Measurements from ENCODE around the gene TMEM120A. TPM values are rescaled to one million over a fixed set of nuclear protein-coding genes. Genes with fewer than 3 reads are reported as not detected.
A peak's percentile ranks its signal among the peaks of the same experiment; 100 is the strongest.
"Not testable (repeated sequence)": the region's sequence is repeated elsewhere in the genome, so short reads cannot be mapped to it uniquely, and the experiment has no call there.

The TMEM120A gene
- total RNA-seq (ENCODE audit: low replicate concordance), result 22.5 and 37.1 TPM in 2 replicates
- long read RNA-seq, transcript TMEM120A-214 (12 exons, 1,456 nt), result major isoform, 24 of 46 reads
- long read RNA-seq, partial matches to known transcripts, result 7 of 46 reads
- long read RNA-seq, other reads (novel, unspliced or antisense), result 9 of 46 reads

DNA sequence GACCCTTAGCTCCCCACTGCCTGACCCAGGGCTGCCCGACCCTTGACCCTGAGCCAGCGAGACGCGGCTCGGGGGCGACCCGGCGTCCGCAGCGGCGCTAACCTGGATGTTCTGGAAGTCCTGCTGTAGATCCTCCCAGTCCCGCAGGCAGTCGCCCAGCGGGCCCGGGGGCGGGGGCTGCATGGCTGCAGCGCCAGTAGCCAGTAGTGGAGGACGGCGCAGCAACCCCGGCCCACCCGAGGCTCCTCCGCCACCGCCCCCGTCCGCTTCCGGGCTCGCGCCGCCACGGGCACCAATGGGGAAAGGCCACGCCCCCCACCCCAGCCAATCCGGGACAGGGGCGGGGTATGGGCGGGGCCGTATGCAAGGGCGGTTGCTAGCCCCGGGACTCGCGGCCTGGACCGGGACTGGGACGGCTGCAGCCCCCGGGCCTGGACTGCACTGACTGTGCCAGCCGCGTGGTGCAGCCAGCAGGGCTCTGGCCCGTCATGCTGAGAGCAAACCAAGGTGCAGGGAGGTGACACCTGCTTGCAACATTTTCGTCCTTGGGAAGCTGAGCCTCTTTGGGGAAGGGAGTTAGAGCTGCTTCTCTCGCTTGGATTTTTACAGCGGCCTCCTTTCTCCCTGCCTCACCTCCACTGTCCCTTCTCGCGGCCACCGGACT lies at the start of gene TMEM120A:
Gene TMEM120A (minus strand): TSS at position 208 of the 664 bp plus-strand sequence. CDS start 25 bp downstream, at position 183.
- Mint-ChIP-seq H3K36me3 (peaks cover 14% of the 10 kb centered on the region), H3K27me3 (no peaks in the 10 kb centered on the region), H3K4me1 (ENCODE audit: unreplicated experiment) (peaks cover 15% of the 10 kb centered on the region), H3K4me3 (peak within 1 kb of the TSS; percentile 85), H3K9me3 (no peaks in the 10 kb centered on the region), H3K27ac (peak within 1 kb of the TSS; percentile 48)
- TF ChIP-seq CTCF (conservative IDR thresholded peaks at IDR 0.05), result peak; percentile 44
- DNase-seq (ENCODE audit: extremely low spot score, unreplicated experiment), result peak; percentile 97

DNA sequence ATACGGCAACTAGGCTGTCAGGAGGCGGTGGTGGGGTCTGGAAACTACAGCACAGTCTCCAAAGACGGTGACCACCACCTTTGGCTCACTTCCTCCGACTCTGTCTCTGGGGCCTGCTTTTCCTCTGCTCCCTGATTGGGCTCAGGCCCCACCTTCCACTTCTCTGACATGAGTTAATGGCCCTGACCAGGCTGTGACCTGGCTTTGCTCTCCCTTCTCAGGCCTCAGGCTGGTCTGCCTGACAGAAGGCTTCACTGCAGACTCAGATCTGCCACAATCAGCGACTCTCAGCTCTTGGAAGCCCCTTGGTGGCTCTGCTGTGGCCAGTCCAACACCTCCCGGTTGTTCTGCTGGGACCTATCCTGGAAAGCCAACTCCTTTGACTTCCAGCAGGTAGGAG lies 45.7 kb upstream of the TMEM120A start:
- Mint-ChIP-seq H3K4me3 (no peak overlapping the region), H3K27ac (no peak overlapping the region), H3K9me3 (no peaks in the 10 kb centered on the region), H3K4me1 (ENCODE audit: unreplicated experiment) (peaks cover 7% of the 10 kb centered on the region), H3K27me3 (no peaks in the 10 kb centered on the region), H3K36me3 (no peaks in the 10 kb centered on the region)
- no peak for DNase-seq (ENCODE audit: extremely low spot score, unreplicated experiment)
- no peak for TF ChIP-seq CTCF (conservative IDR thresholded peaks at IDR 0.05)

DNA sequence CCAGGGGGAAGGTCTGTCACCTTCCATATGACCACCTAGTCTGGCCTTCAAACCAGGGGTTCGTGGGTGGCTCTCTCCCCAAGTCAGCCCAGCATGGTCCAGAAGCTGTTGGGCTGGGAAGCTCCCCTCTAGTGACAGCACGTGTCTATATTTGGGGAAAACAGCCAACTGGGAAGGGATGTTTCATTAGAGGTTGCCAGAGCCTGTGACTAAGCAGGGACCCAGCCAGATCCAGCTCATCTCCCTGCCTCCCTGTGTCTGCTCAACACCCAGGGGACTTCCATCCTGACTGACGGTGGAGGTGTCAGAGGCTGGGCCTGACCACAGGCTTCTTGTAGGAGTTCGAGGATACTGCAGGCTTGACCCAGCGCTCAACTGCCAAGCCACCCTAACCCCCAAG lies 42.9 kb upstream of the TMEM120A start:
- TF ChIP-seq CTCF (conservative IDR thresholded peaks at IDR 0.05), result no peak
- Mint-ChIP-seq H3K9me3 (no peaks in the 10 kb centered on the region), H3K4me3 (no peak overlapping the region), H3K27ac (no peak overlapping the region), H3K4me1 (ENCODE audit: unreplicated experiment) (no peaks in the 10 kb centered on the region), H3K27me3 (no peaks in the 10 kb centered on the region), H3K36me3 (no peaks in the 10 kb centered on the region)
- DNase-seq (ENCODE audit: extremely low spot score, unreplicated experiment), result no peak

DNA sequence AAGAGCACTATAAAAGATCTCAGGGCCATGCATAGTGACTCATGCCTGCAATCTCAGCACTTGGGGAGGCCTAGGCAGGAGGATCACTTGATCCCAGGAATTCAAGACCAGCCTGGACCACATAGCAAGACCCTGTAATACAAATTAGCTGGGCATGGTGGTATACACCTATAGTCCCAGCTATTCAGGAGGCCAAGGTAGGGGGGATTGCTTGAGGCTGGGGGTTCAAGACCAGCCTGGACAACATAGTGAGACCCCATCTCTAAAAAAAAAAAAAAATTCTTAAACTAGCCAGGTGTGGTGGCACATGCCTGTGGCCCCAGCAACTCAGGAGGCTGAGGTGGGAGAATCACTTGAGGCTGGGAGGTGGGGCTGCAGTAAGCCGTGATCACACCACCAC lies 37.6 kb upstream of the TMEM120A start:
- H3K9me3 Mint-ChIP-seq, result no peaks in the 10 kb centered on the region
- no peaks in the 10 kb centered on the region for H3K4me1 Mint-ChIP-seq (ENCODE audit: unreplicated experiment)
- no peaks in the 10 kb centered on the region for H3K27me3 Mint-ChIP-seq
- no peak for TF ChIP-seq CTCF (conservative IDR thresholded peaks at IDR 0.05)
- DNase-seq (ENCODE audit: extremely low spot score, unreplicated experiment), result no peak
- H3K36me3 Mint-ChIP-seq, result peaks cover 5% of the 10 kb centered on the region
- H3K27ac Mint-ChIP-seq, result no peak overlapping the region
- no peak overlapping the region for H3K4me3 Mint-ChIP-seq

GRCh38 chr7:76029682-76030081 lies 35.3 kb upstream of the TMEM120A start:
- H3K4me1 Mint-ChIP-seq (ENCODE audit: unreplicated experiment); DNase-seq (ENCODE audit: extremely low spot score, unreplicated experiment); H3K36me3 Mint-ChIP-seq; H3K27ac Mint-ChIP-seq; H3K9me3 Mint-ChIP-seq; H3K4me3 Mint-ChIP-seq; H3K27me3 Mint-ChIP-seq: not testable (repeated sequence)

DNA sequence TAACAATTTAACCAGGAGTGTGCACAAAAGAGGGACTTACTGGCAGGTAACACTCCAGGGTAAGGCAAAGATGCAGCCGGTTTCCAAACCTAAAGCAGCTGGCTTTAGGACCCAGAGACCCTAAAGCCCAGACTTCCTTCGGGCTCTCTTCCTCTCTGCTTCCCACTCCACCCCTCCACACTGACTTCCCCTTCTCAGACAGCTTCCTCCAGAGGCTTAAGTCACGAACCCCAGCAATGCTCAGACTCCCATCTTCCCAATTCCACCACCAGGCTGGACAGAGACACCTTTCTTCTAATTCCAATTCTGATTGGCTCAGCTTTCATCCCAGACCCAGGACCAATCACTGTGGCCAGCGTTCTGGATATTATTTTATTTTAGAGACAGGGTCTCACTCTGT lies 28.6 kb upstream of the TMEM120A start:
- no peaks in the 10 kb centered on the region for H3K9me3 Mint-ChIP-seq
- peaks cover 13% of the 10 kb centered on the region for H3K36me3 Mint-ChIP-seq
- H3K4me1 Mint-ChIP-seq (ENCODE audit: unreplicated experiment), result no peaks in the 10 kb centered on the region
- no peak overlapping the region for H3K27ac Mint-ChIP-seq
- TF ChIP-seq CTCF (conservative IDR thresholded peaks at IDR 0.05), result no peak
- no peaks in the 10 kb centered on the region for H3K27me3 Mint-ChIP-seq
- H3K4me3 Mint-ChIP-seq, result no peak overlapping the region
- DNase-seq (ENCODE audit: extremely low spot score, unreplicated experiment), result no peak

All from type B pancreatic cell (in vitro differentiated cells).